B cell (primary cell): ENCODE results near the gene PGAP6. TPM values are rescaled to one million over a fixed set of nuclear protein-coding genes. Genes with fewer than 3 reads are reported as not detected.
A peak's percentile ranks its signal among the peaks of the same experiment; 100 is the strongest.

ENCODE experiments used
- ATAC-seq: fragments of 200-7000 bp; cut with Tn5 transposase; one replicate; pipeline ENCODE4 v1.10.0; 2021; ENCODE audit warnings: low read depth, mild to moderate bottlenecking, moderate number of reproducible peaks, moderate library complexity
- CTCF ChIA-PET: fragments of 350-600 bp; sonication (Branson Sonifier 250); formaldehyde crosslinking; loops from one replicate; lab custom pipeline; 2021; ENCODE audit warnings: antibody characterized with exemption, inconsistent platforms; lab: Charles Lee
- POLR2A ChIA-PET: fragments of 350-600 bp; sonication (Branson Sonifier 250); formaldehyde crosslinking; loops from one replicate; lab custom pipeline; 2021; ENCODE audit warnings: antibody characterized with exemption; lab: Charles Lee
- DNase-seq: peaks from one replicate; pipeline ENCODE4 v3.0.0; 2013
- H2AFZ ChIP-seq: 2 replicates; pipeline ENCODE4 v1.6.1; 2012; ENCODE audit warnings: mild to moderate bottlenecking, low read depth, low read length; ENCODE audit not compliant: insufficient read depth, poor library complexity, severe bottlenecking
- H3K27ac ChIP-seq, 2 donors: 1 replicate in 1 of 2; 2 replicates in 1 of 2; pipeline ENCODE4 v1.5.1; 2012 to 2013; ENCODE audit warnings: low read length in 2 of 2, mild to moderate bottlenecking in 2 of 2, moderate library complexity in 1 of 2
- H3K27me3 ChIP-seq, 4 experiments: fragments of 200-600 bp in 1 of 4; sonication (generic) in 1 of 4; replicated peaks in 1 of 4; 1 replicate in 2 of 4; 2 replicates in 2 of 4; pipeline versions ENCODE4 v1.6.1 to v1.7.0; 2013 to 2016; ENCODE audit warnings: low read length in 3 of 4, mild to moderate bottlenecking in 2 of 4, mixed read lengths in 1 of 4, moderate library complexity in 1 of 4; ENCODE audit not compliant: insufficient read depth in 4 of 4, control insufficient read depth in 3 of 4; ENCODE audit errors: control extremely low read depth in 1 of 4
- H3K36me3 ChIP-seq, 2 experiments: replicated peaks in 1 of 2; 1 replicate in 1 of 2; 2 replicates in 1 of 2; pipeline versions ENCODE4 v1.6.1 to v1.7.1; 2013; ENCODE audit warnings: low read length in 1 of 2; ENCODE audit not compliant: insufficient read depth in 2 of 2, control insufficient read depth in 1 of 2; ENCODE audit errors: control extremely low read depth in 1 of 2, extremely low read depth in 1 of 2
- H3K4me1 ChIP-seq, 2 donors: fragments of 200-600 bp in 1 of 2; sonication (generic) in 1 of 2; 1 replicate in 1 of 2; 2 replicates in 1 of 2; pipeline versions ENCODE4 v1.5.1 to v1.6.1; 2013 to 2017; ENCODE audit warnings: low read length in 2 of 2; ENCODE audit not compliant: control insufficient read depth in 2 of 2, insufficient read depth in 2 of 2
- H3K4me2 ChIP-seq: replicated peaks from 2 replicates; pipeline ENCODE3; 2012; ENCODE audit warnings: mild to moderate bottlenecking, low read depth, low read length; ENCODE audit not compliant: poor library complexity, severe bottlenecking
- H3K4me3 ChIP-seq, 5 experiments: fragments of 200-600 bp in 1 of 5; sonication (generic) in 1 of 5; 1 replicate in 3 of 5; 2 replicates in 2 of 5; pipeline versions ENCODE4 v1.5.1 to v1.7.0; 2011 to 2016; ENCODE audit warnings: low read length in 4 of 5, mild to moderate bottlenecking in 4 of 5, low read depth in 2 of 5, control low read depth in 1 of 5, moderate library complexity in 1 of 5; ENCODE audit not compliant: insufficient read depth in 1 of 5; ENCODE audit errors: control extremely low read depth in 1 of 5, extremely low read depth in 1 of 5
- H3K79me2 ChIP-seq: fragments of 200-600 bp; sonication (generic); one replicate; pipeline ENCODE4 v1.6.0; 2016; ENCODE audit warnings: low read length; ENCODE audit not compliant: control insufficient read depth, insufficient read depth
- H3K9ac ChIP-seq: fragments of 200-600 bp; sonication (generic); 2 replicates; pipeline ENCODE4 v1.6.1; 2017; ENCODE audit warnings: mild to moderate bottlenecking, low read length, moderate library complexity
- H3K9me3 ChIP-seq, 3 donors: one replicate each; pipeline versions ENCODE4 v1.6.1 to v1.7.1; 2013; ENCODE audit warnings: low read length in 2 of 3; ENCODE audit not compliant: control insufficient read depth in 2 of 3, insufficient read depth in 1 of 3; ENCODE audit errors: control extremely low read depth in 1 of 3
- H4K20me1 ChIP-seq: 2 replicates; pipeline ENCODE4 v1.6.0; 2012; ENCODE audit warnings: mild to moderate bottlenecking, low read length; ENCODE audit not compliant: insufficient read depth, control insufficient read depth, poor library complexity, severe bottlenecking
- H3K27ac Mint-ChIP-seq: one replicate; pipeline ENCODE4 v1.8.0; 2021; ENCODE audit warnings: mixed read lengths
- H3K27me3 Mint-ChIP-seq: one replicate; pipeline ENCODE4 v1.8.0; 2021; ENCODE audit warnings: mixed read lengths
- H3K4me1 Mint-ChIP-seq: one replicate; pipeline ENCODE4 v1.8.0; 2021; ENCODE audit warnings: mixed read lengths
- H3K4me3 Mint-ChIP-seq: one replicate; pipeline ENCODE4 v1.8.0; 2021; ENCODE audit warnings: mixed read lengths
- H3K9me3 Mint-ChIP-seq: one replicate; pipeline ENCODE4 v1.8.0; 2022; ENCODE audit warnings: mixed read lengths; ENCODE audit not compliant: insufficient read depth
- CTCF ChIP-seq: fragments of 200-600 bp; IDR thresholded peaks from one replicate; pipeline ENCODE4 v1.8.0; 2022; ENCODE audit warnings: antibody characterized with exemption, mild to moderate bottlenecking
- EZH2 ChIP-seq: IDR thresholded peaks from 2 replicates; pipeline ENCODE4 v1.6.1; 2012; ENCODE audit warnings: borderline replicate concordance, low read depth, mild to moderate bottlenecking, moderate library complexity, low read length; ENCODE audit not compliant: insufficient read depth, poor library complexity, severe bottlenecking
- WGBS: methylation state at CpG from one replicate; pipeline ENCODE4 v1.1.5; 2013; ENCODE audit warnings: missing lambda C conversion rate; ENCODE audit not compliant: insufficient coverage; 5-methylcytosine and 5-hydroxymethylcytosine counted together
- intact Hi-C: fragments of 100-400 bp; cut with micrococcal nuclease; formaldehyde crosslinking; loops from one replicate; pipeline ENCODE4 v1.10.0; 2022
- polyA plus RNA-seq: library from polyadenylated mRNA; depleted of rRNA; stranded (reverse); fragments of >200 nt; gene quantifications from 2 replicates; pipeline ENCODE4 v1.2.3, GENCODE V29; 2012
- total RNA-seq, 2 donors: library from RNA; stranded (reverse); fragments of 120-200 nt in 1 of 2; gene quantifications; 1 replicate in 1 of 2; 2 replicates in 1 of 2; pipeline versions ENCODE4 v1.2.3 to v1.2.4, GENCODE V29; 2013 to 2022

Gene PGAP6
- total and polyA plus RNA-seq, 2 donors (not counting 1 experiment from before 2014, with no cell fraction given), result 47.4 to 158 TPM

DNA sequence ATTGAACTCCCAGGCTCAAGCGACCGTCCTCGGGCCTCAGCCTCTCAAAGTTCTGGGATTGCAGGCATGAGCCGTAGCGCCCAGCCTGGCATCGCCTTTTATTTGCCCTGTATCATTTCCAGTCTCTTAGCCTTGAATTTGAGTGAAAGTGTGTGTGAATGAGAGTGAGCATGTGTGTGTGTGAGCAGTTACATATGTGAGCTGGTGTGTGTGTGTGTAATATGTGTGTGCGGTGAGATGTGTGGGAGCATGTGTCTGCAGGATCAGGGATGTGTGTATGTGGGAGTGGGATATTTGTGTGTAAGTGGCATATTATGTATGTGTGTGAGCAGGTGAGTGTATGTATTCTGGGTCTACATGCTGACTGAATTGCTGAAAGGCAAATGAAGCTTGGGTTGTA, 49.1 kb upstream of the PGAP6 start:
- DNase-seq (no peak), ATAC-seq (no peak)
- H3K36me3 ChIP-seq, result no peaks in the 10 kb centered on the region
- CTCF ChIA-PET, result no interaction called here
- no peak overlapping the region for H3K27ac ChIP-seq
- H3K4me3 ChIP-seq, result no peak overlapping the region
- no peak overlapping the region for H3K9ac ChIP-seq
- peaks cover 0 to 4% (median 0%) of the 10 kb centered on the region in 4 experiments for H3K27me3 ChIP-seq
- no peak overlapping the region for H3K4me2 ChIP-seq
- no peak overlapping the region for H3K27ac Mint-ChIP-seq
- H4K20me1 ChIP-seq, result peaks cover 11% of the 10 kb centered on the region
- peaks cover 23% of the 10 kb centered on the region for H3K4me1 Mint-ChIP-seq
- H3K27me3 Mint-ChIP-seq, result no peaks in the 10 kb centered on the region
- no peaks in the 10 kb centered on the region for H3K9me3 ChIP-seq
- H3K9me3 Mint-ChIP-seq, result no peaks in the 10 kb centered on the region
- no peak overlapping the region for H2AFZ ChIP-seq
- 96% methylated on average over 7 of the region's 7 CpGs for WGBS
- H3K4me1 ChIP-seq, result peaks cover 11 to 13% of the 10 kb centered on the region in 2 donors
- intact Hi-C loops, result no loop called here
- POLR2A ChIA-PET, result no interaction called here
- peaks cover 64% of the 10 kb centered on the region for H3K79me2 ChIP-seq
- TF ChIP-seq EZH2 (no peak), CTCF (no peak)
- H3K4me3 Mint-ChIP-seq, result no peak overlapping the region

GRCh38 chr16:427250-427649, 45.5 kb upstream of the PGAP6 start:
- Histone ChIP-seq H3K27ac (no peak overlapping the region), H3K36me3 (no peaks in the 10 kb centered on the region), H2AFZ (no peak overlapping the region), H3K9me3 (no peaks in the 10 kb centered on the region), H3K79me2 (peaks cover 39% of the 10 kb centered on the region), H4K20me1 (peaks cover 11% of the 10 kb centered on the region), H3K4me2 (peak overlapping the region; percentile 86), H3K4me3 (peak overlapping the region in 1 of 5 experiments; percentile 71), H3K9ac (peak overlapping the region; percentile 74), H3K4me1 (peaks cover 16 to 22% of the 10 kb centered on the region in 2 donors), H3K27me3 (peaks cover 0 to 14% (median 2%) of the 10 kb centered on the region in 4 experiments)
- DNase-seq (no peak), ATAC-seq (no peak)
- CTCF ChIA-PET, result no interaction called here
- no peak for TF ChIP-seq EZH2
- TF ChIP-seq CTCF, result no peak
- H3K4me3 Mint-ChIP-seq, result peak overlapping the region; percentile 86
- H3K9me3 Mint-ChIP-seq, result no peaks in the 10 kb centered on the region
- H3K27me3 Mint-ChIP-seq, result peaks cover 4% of the 10 kb centered on the region
- peak overlapping the region; percentile 70 for H3K27ac Mint-ChIP-seq
- peaks cover 28% of the 10 kb centered on the region for H3K4me1 Mint-ChIP-seq
- intact Hi-C loops, result loop anchor here (5.0 kb wide), 1 partner anchor 45 kb away; the partner anchor contains the start of gene PGAP6
- WGBS, result 81% methylated on average over 8 of the region's 10 CpGs
- POLR2A ChIA-PET, result interaction anchor here (0.7 kb wide), 1 partner anchor 244 kb away, joined by 5 read pairs; no protein-coding TSS in a partner anchor
